Stomach (tissue), 4 donors: ENCODE data around the gene TBC1D10B.
"Not testable (repeated sequence)": the region's sequence is repeated elsewhere in the genome, so short reads cannot be mapped to it uniquely, and the experiment has no call there.

Source experiments
- CTCF ChIP-seq, 7 experiments: fragments of 450-650 bp in 4 of 7; fragments of 200-600 bp in 3 of 7; sonication (generic) in 3 of 7; IDR thresholded peaks; one replicate each; pipeline ENCODE4 v1.5.1; 2016 to 2019; ENCODE audit warnings: antibody characterized with exemption in 7 of 7, control low read depth in 2 of 7, mild to moderate bottlenecking in 1 of 7
- EP300 ChIP-seq: sonication (generic); formaldehyde crosslinking; IDR thresholded peaks from one replicate; pipeline ENCODE4 v1.6.1; 2017; ENCODE audit warnings: antibody characterized with exemption
- POLR2A ChIP-seq, 4 donors: fragments of 450-650 bp; IDR thresholded peaks; one replicate each; pipeline ENCODE4 v1.6.1; 2016; ENCODE audit warnings: antibody characterized with exemption in 4 of 4, control low read depth in 2 of 4, mild to moderate bottlenecking in 1 of 4, moderate library complexity in 1 of 4
- POLR2AphosphoS5 ChIP-seq, 3 donors: sonication (generic); formaldehyde crosslinking; IDR thresholded peaks; one replicate each; pipeline ENCODE4 v1.6.1; 2016; ENCODE audit warnings: antibody characterized with exemption in 3 of 3

DNA sequence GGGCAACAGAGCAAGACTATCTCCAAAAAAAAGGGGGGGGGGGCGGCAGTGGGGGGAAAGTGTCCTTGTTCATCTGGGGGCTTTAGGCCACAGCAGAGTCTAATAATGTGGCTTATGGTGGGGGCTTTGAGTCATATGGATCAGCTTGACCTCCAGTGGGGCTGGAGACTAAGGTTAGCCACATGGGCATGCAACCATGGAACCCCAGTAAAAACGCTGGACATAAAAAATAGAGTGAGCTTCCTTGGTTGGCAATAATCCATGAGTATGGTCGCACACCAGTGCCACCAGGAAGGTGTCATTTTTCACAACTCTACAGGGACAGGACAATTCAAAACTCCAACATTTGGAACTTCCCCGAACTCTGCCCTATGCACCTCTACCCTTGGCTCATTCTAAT lies 59.4 kb downstream of the TBC1D10B start:
- not testable (repeated sequence) for TF ChIP-seq CTCF (IDR thresholded peaks at IDR 0.05); POLR2AphosphoS5 (IDR thresholded peaks at IDR 0.05); POLR2A (IDR thresholded peaks at IDR 0.05); EP300
